Osteoblast (primary cell): ENCODE results near the gene RAPGEF1. TPM values are rescaled to one million over a fixed set of nuclear protein-coding genes. Genes with fewer than 3 reads are reported as not detected.

Source experiments
- DNase-seq: peaks from one replicate; pipeline ENCODE4 v3.0.0; 2011; ENCODE audit warnings: low spot score, mixed read lengths; ENCODE audit not compliant: insufficient read length; ENCODE audit errors: missing footprints
- H2AFZ ChIP-seq: 2 replicates; pipeline ENCODE4 v1.6.0; 2011; ENCODE audit warnings: mild to moderate bottlenecking, low read length
- H3K27ac ChIP-seq: 2 replicates; pipeline ENCODE4 v1.5.1; 2011; ENCODE audit warnings: mild to moderate bottlenecking, low read depth, low read length, moderate library complexity
- H3K27me3 ChIP-seq: 2 replicates; pipeline ENCODE4 v1.6.0; 2012; ENCODE audit warnings: mild to moderate bottlenecking, control low read depth, inconsistent platforms, low read length, moderate library complexity; ENCODE audit not compliant: insufficient read depth
- H3K36me3 ChIP-seq: 2 replicates; pipeline ENCODE4 v1.5.1; 2011; ENCODE audit warnings: mild to moderate bottlenecking, low read length, control low read depth, moderate library complexity; ENCODE audit not compliant: insufficient read depth
- H3K4me1 ChIP-seq: 2 replicates; pipeline ENCODE4 v1.5.1; 2011; ENCODE audit warnings: mild to moderate bottlenecking, low read length, control low read depth, moderate library complexity; ENCODE audit not compliant: insufficient read depth
- H3K4me2 ChIP-seq: 2 replicates; pipeline ENCODE4 v1.6.0; 2011; ENCODE audit warnings: mild to moderate bottlenecking, low read length; ENCODE audit not compliant: insufficient read depth
- H3K4me3 ChIP-seq: fragments of 200-600 bp; sonication (generic); 3 replicates; pipeline ENCODE4 v1.5.1; 2012; ENCODE audit warnings: mild to moderate bottlenecking, low read length, inconsistent platforms; ENCODE audit not compliant: insufficient read depth
- H3K79me2 ChIP-seq: 2 replicates; pipeline ENCODE4 v1.6.0; 2012; ENCODE audit warnings: mild to moderate bottlenecking, low read length, control low read depth, inconsistent platforms; ENCODE audit not compliant: insufficient read depth
- H3K9me3 ChIP-seq: 2 replicates; pipeline ENCODE4 v1.5.1; 2011; ENCODE audit warnings: low read depth, low read length, control low read depth
- H4K20me1 ChIP-seq: 2 replicates; pipeline ENCODE4 v1.6.0; 2012; ENCODE audit warnings: mild to moderate bottlenecking, low read length, control low read depth; ENCODE audit not compliant: insufficient read depth
- CTCF ChIP-seq: IDR thresholded peaks from 2 replicates; pipeline ENCODE4 v1.5.1; 2011; ENCODE audit warnings: mild to moderate bottlenecking, low read depth, low read length, moderate library complexity; ENCODE audit errors: extremely low read depth
- total RNA-seq: library from RNA; depleted of rRNA; stranded (reverse); fragments of >200 nt; gene quantifications from 2 replicates; pipeline ENCODE4 v1.2.3, GENCODE V29; 2012

Gene RAPGEF1
- total RNA-seq, 1 donor, result 34.7 TPM

GRCh38 chr9:131714821-131715220, 25.1 kb downstream of the RAPGEF1 start:
- H3K9me3 ChIP-seq, result no peaks in the 10 kb centered on the region
- no peaks in the 10 kb centered on the region for H3K27me3 ChIP-seq
- no peak for DNase-seq
- H3K4me3 ChIP-seq, result no peak overlapping the region
- peaks cover 87% of the 10 kb centered on the region for H3K79me2 ChIP-seq
- no peaks in the 10 kb centered on the region for H3K36me3 ChIP-seq
- H3K4me2 ChIP-seq, result peak overlapping the region; percentile 84
- peaks cover 5% of the 10 kb centered on the region for H4K20me1 ChIP-seq
- peak overlapping the region; percentile 90 for H3K27ac ChIP-seq
- peaks cover 12% of the 10 kb centered on the region for H3K4me1 ChIP-seq
- TF ChIP-seq CTCF, result no peak
- no peak overlapping the region for H2AFZ ChIP-seq

GRCh38 chr9:131714161-131714646, 25.7 kb downstream of the RAPGEF1 start:
- Histone ChIP-seq H3K27ac (peak overlapping the region; percentile 90), H3K4me3 (peak overlapping the region; percentile 55), H3K9me3 (no peaks in the 10 kb centered on the region), H3K27me3 (no peaks in the 10 kb centered on the region), H4K20me1 (peaks cover 5% of the 10 kb centered on the region), H3K4me2 (peak overlapping the region; percentile 84), H3K79me2 (peaks cover 88% of the 10 kb centered on the region), H3K36me3 (no peaks in the 10 kb centered on the region), H3K4me1 (peaks cover 18% of the 10 kb centered on the region), H2AFZ (peak overlapping the region; percentile 75)
- peak; percentile 90 for DNase-seq
- TF ChIP-seq CTCF, result no peak

- Histone ChIP-seq H3K4me2 (no peak overlapping the region), H3K4me3 (no peak overlapping the region), H3K27ac (peak overlapping the region; percentile 90), H3K9me3 (no peaks in the 10 kb centered on the region), H3K36me3 (no peaks in the 10 kb centered on the region), H3K27me3 (no peaks in the 10 kb centered on the region), H3K4me1 (peaks cover 24% of the 10 kb centered on the region), H4K20me1 (no peaks in the 10 kb centered on the region), H2AFZ (no peak overlapping the region), H3K79me2 (peaks cover 81% of the 10 kb centered on the region)
- no peak for TF ChIP-seq CTCF
- no peak for DNase-seq
Observed at GRCh38 chr9:131713016-131713415, 26.9 kb downstream of the RAPGEF1 start.

- H3K27me3 ChIP-seq, result no peaks in the 10 kb centered on the region
- TF ChIP-seq CTCF, result no peak
- H2AFZ ChIP-seq, result no peak overlapping the region
- peaks cover 75% of the 10 kb centered on the region for H3K79me2 ChIP-seq
- no peak overlapping the region for H3K4me2 ChIP-seq
- no peaks in the 10 kb centered on the region for H3K36me3 ChIP-seq
- H4K20me1 ChIP-seq, result no peaks in the 10 kb centered on the region
- no peak for DNase-seq
- no peak overlapping the region for H3K4me3 ChIP-seq
- no peaks in the 10 kb centered on the region for H3K9me3 ChIP-seq
- H3K27ac ChIP-seq, result no peak overlapping the region
- H3K4me1 ChIP-seq, result peaks cover 32% of the 10 kb centered on the region
Observed at GRCh38 chr9:131712151-131712716, 27.6 kb downstream of the RAPGEF1 start.
